ENCODE results near the gene CFAP90. TPM values are rescaled to one million over a fixed set of nuclear protein-coding genes. Genes with fewer than 3 reads are reported as not detected.
A peak's percentile ranks its signal among the peaks of the same experiment; 100 is the strongest.

CFAP90 gene
- total RNA-seq, 4 donors from 2014 or later, result not detected

DNA sequence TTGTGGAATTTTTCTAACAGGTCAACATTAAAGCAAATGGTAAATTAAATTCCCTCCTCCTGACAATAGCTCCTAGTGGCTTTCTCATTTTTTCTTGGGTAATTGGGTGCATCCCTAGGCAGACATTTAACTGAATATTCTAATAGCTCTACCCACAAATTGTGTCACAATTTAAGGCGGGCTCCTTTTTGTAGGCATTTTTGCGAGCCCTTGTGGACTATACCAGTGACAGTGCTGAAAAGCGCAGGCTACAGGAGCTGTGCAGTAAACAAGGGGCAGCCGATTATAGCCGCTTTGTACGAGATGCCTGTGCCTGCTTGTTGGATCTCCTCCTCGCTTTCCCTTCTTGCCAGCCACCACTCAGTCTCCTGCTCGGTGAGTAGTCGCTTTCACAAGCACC is 38.0 kb upstream of the CFAP90 start:
- Histone ChIP-seq H3K36me3 (peaks cover 0 to 93% of the 10 kb centered on the region in 2 donors), H3K4me3 (no peak overlapping the region), H3K9me3 (no peaks in the 10 kb centered on the region), H3K27me3 (no peaks in the 10 kb centered on the region), H3K27ac (no peak overlapping the region), H3K4me1 (no peaks in the 10 kb centered on the region)
- DNase-seq (no peak), ATAC-seq (no peak)
- TF ChIP-seq POLR2A (IDR thresholded peaks at IDR 0.05), result no peak
- TF ChIP-seq, protein P1, sequence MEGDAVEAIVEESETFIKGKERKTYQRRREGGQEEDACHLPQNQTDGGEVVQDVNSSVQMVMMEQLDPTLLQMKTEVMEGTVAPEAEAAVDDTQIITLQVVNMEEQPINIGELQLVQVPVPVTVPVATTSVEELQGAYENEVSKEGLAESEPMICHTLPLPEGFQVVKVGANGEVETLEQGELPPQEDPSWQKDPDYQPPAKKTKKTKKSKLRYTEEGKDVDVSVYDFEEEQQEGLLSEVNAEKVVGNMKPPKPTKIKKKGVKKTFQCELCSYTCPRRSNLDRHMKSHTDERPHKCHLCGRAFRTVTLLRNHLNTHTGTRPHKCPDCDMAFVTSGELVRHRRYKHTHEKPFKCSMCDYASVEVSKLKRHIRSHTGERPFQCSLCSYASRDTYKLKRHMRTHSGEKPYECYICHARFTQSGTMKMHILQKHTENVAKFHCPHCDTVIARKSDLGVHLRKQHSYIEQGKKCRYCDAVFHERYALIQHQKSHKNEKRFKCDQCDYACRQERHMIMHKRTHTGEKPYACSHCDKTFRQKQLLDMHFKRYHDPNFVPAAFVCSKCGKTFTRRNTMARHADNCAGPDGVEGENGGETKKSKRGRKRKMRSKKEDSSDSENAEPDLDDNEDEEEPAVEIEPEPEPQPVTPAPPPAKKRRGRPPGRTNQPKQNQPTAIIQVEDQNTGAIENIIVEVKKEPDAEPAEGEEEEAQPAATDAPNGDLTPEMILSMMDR (IDR thresholded peaks at IDR 0.05 in 4 of 5, conservative IDR thresholded peaks at IDR 0.05 in 1 of 5), result no peak
- intact Hi-C loops (cut with DNase I; ENCODE audit: low total_unique reads) (no loop called here), in situ Hi-C loops (cut with MboI; ENCODE audit: low sequenced_read_pairs in 4 of 4) (no loop called here)

DNA sequence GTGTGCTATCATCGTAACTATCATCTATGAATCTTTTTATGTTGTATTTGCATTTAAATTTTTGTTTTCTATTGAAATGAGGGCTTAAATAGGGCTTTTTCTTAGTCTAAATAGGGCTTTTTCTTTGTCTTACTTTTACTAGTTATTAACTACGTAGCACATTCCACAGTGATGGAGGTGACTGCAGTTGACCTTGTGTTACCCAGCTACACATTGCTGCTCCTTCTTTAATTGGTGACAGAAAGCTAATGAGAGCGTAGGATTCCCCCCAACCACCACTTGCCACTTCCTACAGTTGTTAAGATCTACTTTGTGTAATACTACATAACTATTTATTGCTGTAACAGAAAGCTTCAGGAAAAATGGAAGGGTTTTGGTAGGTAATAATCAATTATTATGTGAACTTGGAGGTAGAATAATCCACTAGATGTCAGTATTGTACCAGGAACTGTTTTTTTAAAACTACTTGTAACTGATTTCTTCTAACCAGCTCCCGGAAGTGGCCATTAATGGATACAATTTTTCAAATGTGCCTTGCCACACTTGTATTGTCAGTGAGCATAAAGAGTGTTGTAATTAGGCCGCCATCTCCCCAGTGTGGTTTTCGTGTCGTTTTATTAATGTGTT is 36.0 kb upstream of the CFAP90 start:
- ATAC-seq, result no peak
- intact Hi-C loops (cut with DNase I; ENCODE audit: low total_unique reads) (no loop called here), in situ Hi-C loops (cut with MboI; ENCODE audit: low sequenced_read_pairs in 4 of 4) (no loop called here)
- Histone ChIP-seq H3K4me3 (no peak overlapping the region), H3K9me3 (no peaks in the 10 kb centered on the region), H3K27ac (no peak overlapping the region), H3K4me1 (no peaks in the 10 kb centered on the region), H3K27me3 (no peaks in the 10 kb centered on the region), H3K36me3 (peaks cover 0 to 93% of the 10 kb centered on the region in 2 donors)
- TF ChIP-seq POLR2A (IDR thresholded peaks at IDR 0.05), result no peak
- TF ChIP-seq, protein P1 (IDR thresholded peaks at IDR 0.05 in 4 of 5, conservative IDR thresholded peaks at IDR 0.05 in 1 of 5), result peak in 3 of 5 experiments; percentile 12 to 46 (median 38)
- no peak for DNase-seq

DNA sequence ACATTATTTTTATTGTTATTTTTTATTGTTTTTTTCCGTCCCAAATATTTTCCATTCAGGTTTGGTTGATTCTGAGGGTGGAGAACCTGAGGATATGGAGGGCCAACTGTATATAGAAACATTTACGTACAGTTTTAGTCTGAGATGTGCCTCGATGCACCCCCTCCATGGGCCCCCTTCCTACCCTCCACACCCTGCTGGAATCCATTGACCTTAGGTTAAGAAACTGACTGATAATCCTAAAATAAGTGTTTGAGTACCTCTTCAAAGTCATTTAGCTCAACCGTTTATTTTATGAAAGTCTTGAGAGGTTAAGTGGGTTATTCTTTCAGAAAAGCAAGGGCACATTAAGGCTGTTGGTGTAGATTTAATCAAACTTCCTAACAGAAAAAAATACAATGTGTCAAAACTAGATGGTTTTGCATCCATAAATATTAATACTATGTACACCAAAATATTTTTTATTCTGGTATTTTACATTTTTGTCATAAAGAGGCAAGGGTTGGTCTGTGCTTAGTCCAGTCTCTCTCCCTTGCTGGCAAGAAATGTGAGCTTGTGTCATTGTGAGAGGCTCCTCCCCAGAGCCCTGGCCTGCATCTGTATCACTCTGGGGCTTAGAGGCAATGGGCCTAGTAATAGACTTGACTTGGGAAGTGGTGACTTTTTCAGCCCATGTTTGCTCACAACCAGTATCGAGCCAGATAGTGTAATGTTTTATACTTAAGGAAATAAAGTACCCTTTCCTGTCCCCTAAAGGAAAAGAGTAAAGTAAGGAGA is 33.7 kb upstream of the CFAP90 start:
- DNase-seq (no peak), ATAC-seq (no peak)
- Histone ChIP-seq H3K27ac (no peak overlapping the region), H3K9me3 (no peaks in the 10 kb centered on the region), H3K36me3 (peaks cover 0 to 89% of the 10 kb centered on the region in 2 donors), H3K4me1 (no peaks in the 10 kb centered on the region), H3K27me3 (no peaks in the 10 kb centered on the region), H3K4me3 (no peak overlapping the region)
- in situ Hi-C loops (cut with MboI; ENCODE audit: low sequenced_read_pairs in 4 of 4), result no loop called here
- TF ChIP-seq, protein P1 (IDR thresholded peaks at IDR 0.05 in 4 of 5, conservative IDR thresholded peaks at IDR 0.05 in 1 of 5), result no peak
- TF ChIP-seq POLR2A (IDR thresholded peaks at IDR 0.05), result no peak
- intact Hi-C loops (cut with DNase I; ENCODE audit: low total_unique reads), result no loop called here

DNA sequence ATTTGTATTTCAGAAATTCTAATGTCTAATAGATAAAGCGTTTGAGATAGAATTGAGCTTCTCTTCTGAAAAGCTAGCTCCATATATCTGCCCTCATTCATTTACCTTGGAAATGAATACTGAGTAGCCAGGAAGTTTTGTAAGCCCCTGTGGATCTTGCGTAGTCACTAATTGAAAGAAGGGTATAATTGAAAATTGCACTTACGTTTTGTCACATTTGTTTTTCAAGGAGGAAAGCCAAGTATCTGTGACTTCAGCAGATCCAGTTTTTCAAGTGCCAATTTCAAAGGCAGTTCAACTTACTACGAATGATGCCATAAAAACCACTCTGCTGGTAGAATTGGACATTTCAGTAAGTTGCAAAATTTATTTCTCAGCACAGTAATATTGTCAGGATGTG is 32.0 kb upstream of the CFAP90 start:
- Histone ChIP-seq H3K9me3 (no peaks in the 10 kb centered on the region), H3K4me1 (no peaks in the 10 kb centered on the region), H3K27ac (no peak overlapping the region), H3K36me3 (peaks cover 0 to 86% of the 10 kb centered on the region in 2 donors), H3K27me3 (no peaks in the 10 kb centered on the region), H3K4me3 (no peak overlapping the region)
- ATAC-seq (no peak), DNase-seq (no peak)
- intact Hi-C loops (cut with DNase I; ENCODE audit: low total_unique reads) (no loop called here), in situ Hi-C loops (cut with MboI; ENCODE audit: low sequenced_read_pairs in 4 of 4) (no loop called here)
- TF ChIP-seq, protein P1 (IDR thresholded peaks at IDR 0.05 in 4 of 5, conservative IDR thresholded peaks at IDR 0.05 in 1 of 5), result no peak
- TF ChIP-seq POLR2A (IDR thresholded peaks at IDR 0.05), result no peak

Measured in gastrocnemius medialis (tissue), 4 donors.